ENCODE measurements around the gene CSTF3.

The CSTF3 gene

GRCh38 chr11:33040862-33041453, 120.3 kb downstream of the CSTF3 start:
- no peak for DNase-seq (ENCODE audit: low read depth)

- DNase-seq (ENCODE audit: low read depth): no peak
Observed at GRCh38 chr11:33040033-33040861, 121.0 kb downstream of the CSTF3 start.

- peak; percentile 69 for DNase-seq (ENCODE audit: low read depth)
Observed at GRCh38 chr11:33039274-33040032, 121.8 kb downstream of the CSTF3 start, which contains the start of gene TCP11L1. TCP11L1 (plus strand) TSS chr11:33039572; CDS start chr11:33043774, 4,202 bp downstream.

- DNase-seq (ENCODE audit: low read depth): no peak
Observed at GRCh38 chr11:33035011-33035410, 126.3 kb downstream of the CSTF3 start.

Data from activated T-cell treated with anti-CD3 and anti-CD28 coated beads for 1 hour (primary cell).